Jurkat, Clone E6-1 (cell line): ENCODE results near the gene SRSF7.
"Not testable (repeated sequence)": the region's sequence is repeated elsewhere in the genome, so short reads cannot be mapped to it uniquely, and the experiment has no call there.

Experiments used
- DNase-seq: peaks from one replicate; pipeline ENCODE4 v3.0.0-alpha.2; 2011; ENCODE audit warnings: low read depth, low spot score
- H3K4me3 ChIP-seq: 2 replicates; pipeline ENCODE4 v1.5.1; 2011; ENCODE audit warnings: mild to moderate bottlenecking, low read length, control low read depth, moderate library complexity

Gene SRSF7

DNA sequence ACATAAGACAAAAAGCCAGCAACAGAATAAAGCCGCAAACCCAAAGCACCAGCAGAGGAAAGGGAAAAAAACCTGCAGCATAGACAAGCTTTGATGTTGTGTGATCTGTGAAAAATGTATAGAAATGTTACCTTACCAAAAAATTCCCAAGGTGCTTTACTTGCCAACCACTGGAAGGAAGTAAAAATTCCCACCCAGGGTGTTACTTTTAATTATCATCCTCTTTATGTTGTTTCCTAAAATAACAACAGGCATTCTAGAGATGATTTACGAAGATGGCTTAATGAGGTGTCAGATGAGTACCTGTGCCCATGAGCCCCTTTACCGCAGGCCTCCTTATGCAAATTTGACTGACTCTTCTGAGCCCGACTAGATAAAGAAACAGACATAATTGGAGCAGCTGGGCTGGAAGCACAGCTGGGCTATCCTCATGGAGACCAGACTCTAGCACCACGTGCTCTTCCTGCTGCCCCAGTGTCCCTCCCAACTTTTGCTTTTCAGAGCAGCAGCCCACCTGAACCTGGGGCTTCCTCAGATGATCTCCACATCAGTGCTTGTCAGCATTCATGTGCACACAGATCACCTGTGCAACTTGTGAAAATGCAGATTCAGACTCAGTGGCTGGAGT is 41.5 kb downstream of the SRSF7 start:
- DNase-seq, result peak; percentile 80
- no peak overlapping the region for H3K4me3 ChIP-seq

DNA sequence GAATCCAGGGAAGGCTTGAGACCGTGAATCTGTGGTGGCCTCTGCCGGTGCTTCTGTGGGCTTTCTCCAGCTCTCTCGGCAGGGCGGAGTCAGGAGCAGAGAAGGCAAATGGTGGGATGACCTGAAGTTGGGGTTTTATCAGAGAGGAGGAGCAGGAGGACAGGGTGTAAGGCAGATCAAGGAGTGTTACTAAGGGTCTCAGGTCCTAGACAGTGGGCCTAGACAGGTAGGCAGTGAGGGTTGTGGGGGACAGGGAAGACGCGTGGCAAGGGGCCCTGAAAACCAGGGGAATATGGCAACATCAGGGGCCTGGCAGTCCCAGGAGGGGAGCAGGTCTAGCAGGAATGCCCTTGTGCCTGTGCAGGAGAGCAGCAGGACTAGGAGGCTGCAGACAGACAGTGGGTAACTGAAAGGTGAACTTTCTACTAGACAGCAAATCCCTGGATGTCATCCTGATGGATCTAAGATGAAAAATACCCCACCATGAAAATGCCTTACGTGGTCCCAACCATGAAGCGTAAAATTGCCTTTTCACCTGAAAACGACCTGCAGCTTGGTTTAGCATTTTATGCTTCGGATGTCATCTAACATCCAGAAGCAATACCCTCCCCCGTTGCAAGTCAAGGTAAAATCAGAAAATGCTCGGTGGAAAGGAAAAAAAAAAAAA is 42.1 kb downstream of the SRSF7 start:
- no peak for DNase-seq
- H3K4me3 ChIP-seq, result no peak overlapping the region

DNA sequence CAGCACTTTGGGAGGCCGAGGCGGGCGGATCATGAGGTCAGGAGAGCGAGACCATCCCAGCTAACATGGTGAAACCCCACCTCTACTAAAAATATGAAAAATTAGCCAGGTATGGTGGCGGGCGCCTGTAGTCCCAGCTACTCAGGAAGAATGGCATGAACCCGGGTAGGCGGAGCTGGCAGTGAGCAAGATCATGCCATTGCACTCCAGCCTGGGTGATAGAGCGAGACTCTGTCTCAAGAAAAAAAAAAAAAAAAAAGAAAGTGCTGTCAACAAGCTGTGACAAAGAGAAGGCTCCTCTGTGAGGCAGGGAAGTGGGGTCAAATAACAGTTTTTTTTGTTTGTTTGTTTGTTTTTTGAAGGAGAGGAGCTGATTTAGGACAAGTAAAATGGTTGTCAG is 42.7 kb downstream of the SRSF7 start:
- not testable (repeated sequence) for H3K4me3 ChIP-seq, DNase-seq

DNA sequence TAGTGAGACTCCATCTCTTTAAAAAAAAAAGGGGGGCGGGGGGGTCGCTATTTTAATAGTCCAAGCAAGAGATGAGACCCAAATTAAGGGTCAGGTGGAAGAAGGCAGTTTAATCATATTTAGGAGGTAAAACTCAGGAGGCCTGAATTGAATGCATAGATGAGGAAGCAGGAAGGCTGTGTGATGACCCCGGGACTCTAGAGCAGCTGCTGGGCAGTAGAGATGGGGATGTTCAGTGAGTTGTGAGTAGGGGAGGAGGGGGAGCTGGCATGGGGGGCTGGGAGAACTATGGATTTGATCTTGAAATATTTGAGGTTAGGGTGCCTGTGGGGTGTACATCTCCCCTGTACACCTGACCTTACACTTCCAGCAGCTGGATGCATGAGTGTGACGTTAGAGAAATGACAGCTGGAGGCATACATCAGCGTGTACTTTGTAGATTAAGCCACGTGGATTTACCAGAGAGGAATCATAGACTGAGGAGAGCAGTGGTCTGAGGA is 44.3 kb downstream of the SRSF7 start:
- no peak overlapping the region for H3K4me3 ChIP-seq
- no peak for DNase-seq

DNA sequence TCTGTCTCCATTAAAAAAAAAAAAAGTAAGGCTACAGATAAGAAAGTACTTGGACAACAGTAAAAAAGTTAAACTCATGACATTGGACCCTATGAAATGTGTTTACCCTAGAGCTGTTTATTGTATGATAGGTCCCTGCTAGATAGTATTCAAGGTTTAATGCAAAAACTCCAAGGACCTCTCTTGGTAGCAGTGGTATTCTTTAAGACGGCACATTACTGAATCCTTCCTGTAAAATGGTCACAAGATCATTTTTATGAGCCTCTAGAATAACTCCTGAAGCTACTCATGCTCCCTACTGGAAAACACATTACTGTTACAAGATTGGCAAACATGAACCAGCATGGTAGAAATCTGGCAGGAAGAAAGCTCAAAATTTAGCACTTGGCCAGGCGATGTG is 46.5 kb downstream of the SRSF7 start:
- H3K4me3 ChIP-seq, result no peak overlapping the region

DNA sequence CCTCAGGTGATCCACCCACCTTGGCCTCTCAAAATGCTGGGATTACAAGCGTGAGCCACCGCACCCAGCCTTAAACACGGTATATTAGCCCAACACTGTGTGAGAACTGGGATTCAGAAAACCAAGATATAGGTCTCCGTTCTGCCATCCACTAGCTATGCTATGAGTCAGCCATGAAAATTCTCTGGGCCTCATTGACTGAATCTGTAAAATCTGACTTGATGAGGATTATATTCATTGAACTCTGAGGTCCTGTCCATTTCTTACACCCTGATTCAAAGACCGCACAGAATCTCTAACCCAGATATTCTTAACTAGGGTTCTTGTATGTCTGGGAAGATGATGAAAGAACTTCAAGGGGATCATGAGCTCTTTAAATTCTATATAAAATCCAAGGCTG is 47.8 kb downstream of the SRSF7 start:
- not testable (repeated sequence) for H3K4me3 ChIP-seq, DNase-seq

More for the DNA sequence above, 46.5 kb downstream of the SRSF7 start:
- no peak for DNase-seq

DNA sequence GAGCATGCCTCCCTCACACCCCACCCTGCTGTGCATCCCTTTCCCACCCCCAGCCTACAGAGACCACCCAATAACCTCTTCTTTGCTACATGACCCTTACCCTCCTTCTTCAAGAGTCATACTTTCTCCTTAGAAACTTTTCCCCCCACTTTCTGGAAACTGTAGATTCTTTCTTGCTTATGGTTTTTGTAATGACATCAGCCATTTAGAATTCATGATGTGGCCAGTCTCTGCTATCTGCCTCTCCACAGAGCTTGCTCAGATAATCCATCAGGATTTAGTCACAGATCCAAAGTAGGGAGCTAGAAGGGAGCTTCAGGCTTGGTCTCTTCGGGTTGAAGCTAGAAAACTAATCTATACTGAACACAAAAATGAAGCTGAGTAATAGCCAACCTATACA is 48.7 kb downstream of the SRSF7 start:
- no peak overlapping the region for H3K4me3 ChIP-seq
- DNase-seq, result no peak

DNA sequence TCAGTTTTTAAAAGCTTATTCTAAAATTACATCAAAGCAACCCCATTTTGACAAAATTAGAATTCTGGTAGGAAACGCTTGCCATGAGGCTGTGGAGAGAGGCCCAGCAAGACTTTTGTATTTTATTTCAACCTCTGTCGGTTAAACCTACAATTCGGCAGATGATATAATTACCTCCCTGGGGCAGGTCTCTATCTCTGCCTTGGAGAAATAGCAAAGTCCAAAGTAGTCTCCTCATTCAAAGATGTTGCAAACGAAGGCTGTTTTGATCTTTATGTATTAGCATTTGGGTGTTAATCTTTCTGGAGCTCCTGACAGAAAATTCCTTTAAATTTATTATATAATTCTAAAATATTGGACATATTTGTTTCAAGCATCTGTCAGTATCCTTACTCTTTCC is 49.6 kb downstream of the SRSF7 start:
- H3K4me3 ChIP-seq, result no peak overlapping the region
- no peak for DNase-seq

DNA sequence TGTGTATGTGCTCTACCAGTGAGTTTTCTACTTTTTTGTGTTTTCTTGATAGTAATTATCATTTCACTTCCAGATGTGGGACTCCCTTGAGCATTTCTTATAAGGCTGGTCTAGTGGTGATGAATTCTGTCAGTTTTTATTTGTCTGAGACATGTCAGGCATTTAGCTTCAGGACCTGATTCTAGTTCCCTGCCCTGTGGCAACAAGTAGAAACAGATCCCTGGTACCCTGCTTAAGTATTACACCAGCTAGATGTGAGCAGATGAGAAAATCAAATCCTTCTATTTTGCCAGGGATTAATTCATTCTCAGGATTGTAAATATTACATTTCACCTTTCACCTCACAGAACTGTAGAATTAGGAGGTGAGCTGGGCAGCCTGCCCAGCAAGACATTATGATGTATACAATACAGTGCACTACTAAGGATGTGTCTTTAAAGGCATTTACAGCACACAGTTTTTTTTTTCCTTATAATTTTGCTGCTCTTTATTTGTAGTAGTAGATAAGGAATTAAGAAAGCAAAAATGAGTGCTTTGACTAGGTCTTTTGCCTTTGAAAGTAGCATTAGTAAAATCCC is 50.2 kb downstream of the SRSF7 start:
- H3K4me3 ChIP-seq, result no peak overlapping the region
- DNase-seq, result no peak

DNA sequence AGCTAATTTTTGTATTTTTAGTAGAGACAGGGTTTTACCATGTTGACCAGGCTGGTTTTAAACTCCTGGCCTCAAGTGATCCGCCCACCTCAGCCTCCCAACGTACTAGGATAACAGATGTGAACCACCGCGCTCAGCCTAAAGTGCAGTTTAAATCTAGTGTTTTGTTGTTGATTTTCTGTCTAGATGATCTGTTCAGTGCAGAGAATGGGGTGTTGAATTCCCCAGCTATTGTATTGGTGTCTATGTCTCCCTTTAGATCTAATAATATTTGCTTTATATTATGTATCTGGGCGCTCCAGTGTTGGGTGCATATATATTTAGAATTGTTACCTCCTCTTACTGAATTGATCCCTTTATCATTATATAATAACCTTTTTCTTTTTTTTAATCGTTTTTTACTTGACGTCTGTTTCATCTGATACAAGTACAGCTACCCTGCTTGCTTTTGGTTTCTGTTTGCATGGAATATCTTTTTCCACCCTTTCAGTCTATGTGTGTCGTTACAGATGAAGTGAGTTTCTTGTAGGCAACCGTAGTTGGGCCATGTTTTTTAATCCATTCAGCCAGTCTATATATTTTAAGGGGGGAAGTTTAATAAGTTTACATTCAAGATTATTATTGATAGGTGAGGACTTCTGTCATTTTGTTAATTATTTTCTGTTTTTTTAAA is 50.9 kb downstream of the SRSF7 start:
- no peak overlapping the region for H3K4me3 ChIP-seq
- no peak for DNase-seq

DNA sequence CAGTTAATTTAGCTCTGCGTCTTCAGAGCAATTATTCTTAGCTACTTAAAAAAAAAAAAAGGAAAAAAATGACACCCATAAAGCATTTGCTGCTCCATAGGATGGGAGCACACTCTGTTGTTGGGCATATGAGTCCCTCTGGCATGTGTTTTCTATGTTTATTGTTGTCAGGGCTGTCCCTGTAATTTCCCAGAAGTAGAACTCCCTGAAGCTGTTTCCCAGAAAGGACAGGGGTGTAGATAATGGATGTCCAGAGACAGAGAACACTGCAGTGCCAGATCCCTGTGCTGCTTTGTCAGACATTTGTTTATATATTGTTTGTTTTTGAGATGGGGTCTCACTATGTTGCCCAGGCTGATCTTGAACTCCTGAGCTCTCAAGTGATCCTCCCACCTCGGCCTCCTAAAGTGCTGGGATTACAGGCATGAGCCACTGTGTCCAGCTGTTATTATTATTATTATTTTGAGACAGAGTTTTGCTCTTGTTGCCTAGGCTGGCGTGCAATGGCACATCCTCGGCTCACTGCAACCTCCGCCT is 52.6 kb downstream of the SRSF7 start:
- no peak for DNase-seq
- H3K4me3 ChIP-seq, result no peak overlapping the region

DNA sequence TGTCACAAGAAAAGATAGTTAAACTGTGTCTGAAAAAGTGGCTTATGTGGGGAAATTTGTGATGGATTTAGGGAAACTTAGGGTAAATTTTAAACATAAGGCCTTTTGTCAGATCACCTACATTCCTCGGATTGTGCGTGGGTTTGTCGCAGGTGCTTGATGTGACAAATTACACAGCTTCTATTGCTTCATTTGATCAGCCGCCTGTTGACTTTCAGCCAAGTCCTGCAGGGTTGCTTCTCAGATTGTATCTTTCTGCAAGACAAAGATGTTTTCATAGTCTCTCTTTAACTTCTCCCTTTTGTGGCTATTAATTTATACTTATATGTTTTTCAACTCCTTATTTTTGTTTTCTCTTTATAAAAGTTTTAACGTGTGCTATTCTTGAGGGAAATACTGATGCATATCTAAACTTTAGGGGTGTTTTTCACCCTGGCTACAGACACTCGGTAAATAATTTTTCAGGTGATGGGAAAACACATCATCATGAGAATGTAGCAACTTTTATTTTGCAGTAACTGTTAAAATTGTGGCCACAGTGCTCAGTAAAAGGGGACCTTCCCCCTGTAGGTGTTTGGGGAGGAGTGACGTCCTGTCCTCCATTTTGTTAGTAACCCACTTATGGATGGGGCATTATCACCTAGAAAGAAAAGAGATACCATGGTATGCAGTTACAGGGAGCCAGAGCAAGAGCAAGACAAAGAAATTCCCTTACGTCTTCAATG is 53.9 kb downstream of the SRSF7 start:
- no peak for DNase-seq
- H3K4me3 ChIP-seq, result no peak overlapping the region
